Bronchial epithelial cell (primary cell): ENCODE data around the gene ANK3. TPM values are rescaled to one million over a fixed set of nuclear protein-coding genes. Genes with fewer than 3 reads are reported as not detected.

Experiments
- DNase-seq: peaks from one replicate; pipeline ENCODE4 v3.0.0-alpha.2; 2010; ENCODE audit warnings: low read depth
- FAIRE-seq: peaks from 2 replicates; lab custom pipeline; 2011; peaks lifted over from hg19 to GRCh38; lab: Jason Lieb, UNC
- H3K27me3 ChIP-seq: 2 replicates; pipeline ENCODE4 v1.5.1; 2011; ENCODE audit warnings: low read length; ENCODE audit not compliant: control insufficient read depth, insufficient read depth
- H3K36me3 ChIP-seq: 2 replicates; pipeline ENCODE4 v1.5.1; 2011; ENCODE audit warnings: low read length; ENCODE audit not compliant: control insufficient read depth, insufficient read depth
- H3K4me3 ChIP-seq: 2 replicates; pipeline ENCODE4 v1.5.1; 2011; ENCODE audit warnings: mild to moderate bottlenecking, low read depth, low read length, control low read depth
- CTCF ChIP-seq: IDR thresholded peaks from 2 replicates; pipeline ENCODE4 v1.5.1; 2011; ENCODE audit warnings: mild to moderate bottlenecking, moderate library complexity, low read length, control low read depth, inconsistent platforms; ENCODE audit not compliant: insufficient read depth, severe bottlenecking
- total RNA-seq: library from RNA; depleted of rRNA; stranded (reverse); fragments of >200 nt; gene quantifications from 2 replicates; pipeline ENCODE4 v1.2.1, GENCODE V29; 2014

Gene ANK3
- total RNA-seq, 1 donor from 2014 or later, result 7.9 TPM

GRCh38 chr10:59984415-59984814 is 405.3 kb downstream of the ANK3 start:
- H3K27me3 ChIP-seq, result no peaks in the 10 kb centered on the region
- H3K4me3 ChIP-seq, result no peak overlapping the region
- DNase-seq (peak; percentile 30), FAIRE-seq (no peak)
- no peak for TF ChIP-seq CTCF
- H3K36me3 ChIP-seq, result no peaks in the 10 kb centered on the region

- Histone ChIP-seq H3K4me3 (no peak overlapping the region), H3K36me3 (no peaks in the 10 kb centered on the region), H3K27me3 (no peaks in the 10 kb centered on the region)
- FAIRE-seq, result no peak
- TF ChIP-seq CTCF, result no peak
- no peak for DNase-seq
Observed at GRCh38 chr10:59980356-59980755, 409.3 kb downstream of the ANK3 start.

GRCh38 chr10:59977486-59977885 is 412.2 kb downstream of the ANK3 start:
- Histone ChIP-seq H3K36me3 (no peaks in the 10 kb centered on the region), H3K27me3 (no peaks in the 10 kb centered on the region), H3K4me3 (no peak overlapping the region)
- FAIRE-seq (no peak), DNase-seq (no peak)
- TF ChIP-seq CTCF, result no peak

- no peak for TF ChIP-seq CTCF
- H3K4me3 ChIP-seq, result no peak overlapping the region
- no peaks in the 10 kb centered on the region for H3K36me3 ChIP-seq
- peak; percentile 47 for DNase-seq
- H3K27me3 ChIP-seq, result no peaks in the 10 kb centered on the region
- FAIRE-seq, result no peak
Observed at GRCh38 chr10:59976909-59977308, 412.8 kb downstream of the ANK3 start.
